GM18517 (cell line): ENCODE data around the gene COPS3.

Source experiments
- ATAC-seq: cut with Tn5 transposase; IDR thresholded peaks from one replicate; pipeline ENCODE4 v1.9.1; 2021; ENCODE audit warnings: mild to moderate bottlenecking, moderate library complexity; ENCODE audit not compliant: unreplicated experiment

COPS3 gene

GRCh38 chr17:17246879-17247278, 34.2 kb downstream of the COPS3 start:
- ATAC-seq, result no peak

- ATAC-seq, result no peak
These were observed 37.9 kb downstream of the COPS3 start for GRCh38 chr17:17243163-17243562.

DNA sequence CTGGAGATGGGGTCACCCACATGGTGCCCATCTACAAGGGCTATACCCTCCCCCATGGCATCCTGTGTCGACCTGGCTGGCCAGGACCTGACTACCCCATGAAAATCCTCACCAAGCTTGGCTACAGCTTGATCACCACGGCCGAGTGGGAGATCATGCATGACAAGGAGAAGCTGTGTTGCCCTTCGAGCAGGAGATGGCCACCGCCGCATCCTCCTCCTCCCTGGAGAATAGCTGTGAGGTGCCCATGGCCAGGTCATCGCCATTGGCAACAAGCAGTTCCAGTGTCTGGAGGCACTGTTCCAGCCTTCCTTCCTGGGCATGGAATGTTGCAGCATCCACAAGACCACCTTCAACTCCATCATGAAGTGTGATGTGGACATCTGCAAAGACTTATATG, 38.8 kb downstream of the COPS3 start:
- ATAC-seq, result no peak

DNA sequence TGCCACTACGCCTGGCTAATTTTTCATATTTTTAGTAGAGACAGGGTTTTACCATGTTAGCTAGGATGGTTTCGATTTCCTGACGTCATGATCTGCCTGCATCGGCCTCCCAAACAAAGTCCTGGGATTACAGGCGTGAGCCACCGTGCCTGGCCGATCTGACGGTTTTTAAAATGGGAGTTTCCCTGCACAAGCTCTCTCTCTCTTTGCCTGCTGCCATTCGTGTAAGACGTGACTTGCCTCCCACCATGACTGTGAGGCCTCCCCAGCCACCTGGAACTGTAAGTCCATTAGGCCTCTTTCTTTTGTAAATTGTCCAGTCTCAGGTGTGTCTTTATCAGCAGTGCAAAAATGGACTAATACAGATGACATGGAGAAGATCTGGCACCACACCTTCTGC, 39.4 kb downstream of the COPS3 start:
- no peak for ATAC-seq

GRCh38 chr17:17239832-17240231, 41.2 kb downstream of the COPS3 start:
- no peak for ATAC-seq

DNA sequence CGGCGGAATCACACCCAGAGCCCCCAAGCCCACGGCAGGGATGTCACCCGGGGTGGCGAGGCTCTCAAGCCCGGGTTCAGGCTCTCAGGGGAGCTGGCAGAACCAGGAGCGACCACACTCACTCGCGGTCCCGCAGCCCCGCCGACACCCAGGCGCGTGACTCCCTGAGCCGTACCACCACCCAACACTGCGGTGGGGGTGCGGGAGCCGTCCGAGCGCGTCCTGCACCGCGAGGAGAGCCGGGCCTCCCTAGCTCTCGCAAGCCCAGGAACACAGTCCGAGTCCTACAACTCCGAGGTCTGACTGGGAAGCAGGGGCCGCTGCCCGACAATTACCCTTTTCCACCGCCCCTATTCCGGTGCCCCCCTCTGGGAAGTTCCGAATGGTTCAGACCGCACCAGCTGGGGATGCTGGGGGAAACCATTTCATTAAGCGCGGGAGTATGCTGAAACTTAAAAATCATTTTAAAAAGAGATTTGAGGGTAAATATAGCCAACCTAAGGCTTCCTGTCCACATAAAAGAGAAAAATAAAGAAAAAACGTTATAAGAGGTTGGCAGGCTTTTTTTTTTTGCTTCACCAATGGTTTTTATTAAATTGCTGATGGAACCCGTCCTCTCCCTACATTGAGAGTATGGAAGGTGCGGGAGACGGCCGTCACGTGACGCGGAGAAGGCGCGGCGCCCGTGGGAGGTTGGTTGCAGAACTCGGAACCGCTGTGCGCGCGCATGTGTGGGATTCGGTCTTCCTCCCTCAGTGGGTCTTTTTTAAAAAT, 43.8 kb downstream of the COPS3 start, which contains the start of gene FLCN:
TSS of gene FLCN (minus strand) at position 143 of the 774 bp plus-strand sequence. CDS start 9,031 bp downstream, outside the sequence.
- peak; percentile 67 for ATAC-seq

DNA sequence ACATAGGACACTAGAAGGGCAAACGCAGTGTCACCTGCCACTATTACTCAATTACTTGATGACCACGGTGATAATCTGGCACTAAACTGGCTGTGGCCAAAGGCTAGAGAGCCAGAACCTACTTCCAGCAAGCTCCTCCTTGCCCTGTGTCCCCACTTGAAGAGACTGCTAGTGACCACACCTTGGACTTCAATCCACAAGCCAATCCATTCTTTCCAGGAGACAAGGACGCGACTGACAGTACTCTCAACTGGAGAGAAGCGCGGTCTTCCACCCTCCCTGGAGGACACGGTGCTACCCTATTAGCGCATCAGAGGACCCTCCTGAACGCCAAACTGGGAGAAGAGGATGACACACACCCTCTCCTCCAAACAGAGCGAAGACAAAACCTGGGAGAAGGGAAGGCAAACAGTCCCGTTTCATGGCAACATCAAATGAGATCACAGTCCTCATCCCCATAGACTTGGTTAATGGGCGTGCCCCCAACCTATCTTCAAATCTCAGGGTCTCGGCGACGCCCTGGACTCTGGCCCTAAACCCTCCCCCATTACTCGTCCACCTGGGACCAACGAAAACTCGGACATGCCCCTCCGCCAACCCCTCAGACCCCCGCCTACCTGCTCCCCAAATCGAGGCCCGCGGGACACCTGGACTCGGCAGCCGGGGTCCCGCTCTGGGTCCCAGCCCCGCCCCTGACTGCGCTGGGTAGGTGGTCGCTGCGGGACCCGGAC, 44.6 kb downstream of the COPS3 start:
- peak; percentile 2 for ATAC-seq

GRCh38 chr17:17235212-17236174, 45.6 kb downstream of the COPS3 start:
- no peak for ATAC-seq

- no peak for ATAC-seq
These were observed 48.8 kb downstream of the COPS3 start for GRCh38 chr17:17232303-17232621.

GRCh38 chr17:17231621-17232302, 49.3 kb downstream of the COPS3 start:
- ATAC-seq, result no peak

DNA sequence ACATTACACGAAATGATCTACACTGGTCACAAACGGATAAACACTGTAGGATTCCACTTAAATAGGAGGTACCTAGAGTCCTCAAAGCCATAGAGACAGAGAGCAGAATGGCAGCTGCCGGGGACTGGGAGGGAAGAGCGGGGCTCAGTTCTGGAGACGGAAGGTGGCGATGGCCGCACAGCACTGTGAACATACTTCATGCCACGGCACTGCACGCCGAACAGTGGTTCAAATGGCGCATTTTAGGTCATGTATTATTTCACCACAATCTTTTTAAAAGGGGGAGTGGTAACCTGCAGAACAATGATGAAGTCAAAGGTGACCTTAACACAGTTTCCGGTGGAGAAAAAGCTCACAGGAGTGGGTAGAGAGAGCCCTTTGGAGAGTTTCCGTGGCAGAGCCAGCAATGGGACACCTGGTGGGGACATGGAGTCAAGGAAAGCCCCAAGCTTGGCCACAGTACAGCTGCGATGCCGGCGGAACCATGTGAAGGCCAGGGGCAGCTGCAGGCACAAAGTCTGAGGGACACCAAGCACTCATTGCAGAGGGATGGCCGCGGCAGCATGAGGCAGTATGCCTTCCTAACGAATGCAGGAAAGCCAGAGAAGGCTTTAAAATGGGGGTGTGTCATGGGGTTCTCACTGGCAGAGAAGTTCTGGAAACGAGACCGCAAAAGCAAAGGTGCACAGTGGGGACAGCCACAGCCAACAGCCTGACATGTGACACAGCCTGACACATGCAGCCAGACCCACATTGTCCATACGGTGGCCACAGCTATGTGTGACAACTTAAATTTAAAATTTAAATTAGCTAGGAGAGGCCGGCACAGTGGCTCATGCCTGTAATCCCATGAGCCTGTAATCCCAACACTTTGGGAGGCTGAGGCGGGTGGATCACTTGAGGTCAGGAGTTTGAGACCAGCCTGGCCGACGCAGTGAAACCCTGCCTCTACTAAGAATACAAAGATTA, 51.3 kb downstream of the COPS3 start:
- ATAC-seq, result no peak

DNA sequence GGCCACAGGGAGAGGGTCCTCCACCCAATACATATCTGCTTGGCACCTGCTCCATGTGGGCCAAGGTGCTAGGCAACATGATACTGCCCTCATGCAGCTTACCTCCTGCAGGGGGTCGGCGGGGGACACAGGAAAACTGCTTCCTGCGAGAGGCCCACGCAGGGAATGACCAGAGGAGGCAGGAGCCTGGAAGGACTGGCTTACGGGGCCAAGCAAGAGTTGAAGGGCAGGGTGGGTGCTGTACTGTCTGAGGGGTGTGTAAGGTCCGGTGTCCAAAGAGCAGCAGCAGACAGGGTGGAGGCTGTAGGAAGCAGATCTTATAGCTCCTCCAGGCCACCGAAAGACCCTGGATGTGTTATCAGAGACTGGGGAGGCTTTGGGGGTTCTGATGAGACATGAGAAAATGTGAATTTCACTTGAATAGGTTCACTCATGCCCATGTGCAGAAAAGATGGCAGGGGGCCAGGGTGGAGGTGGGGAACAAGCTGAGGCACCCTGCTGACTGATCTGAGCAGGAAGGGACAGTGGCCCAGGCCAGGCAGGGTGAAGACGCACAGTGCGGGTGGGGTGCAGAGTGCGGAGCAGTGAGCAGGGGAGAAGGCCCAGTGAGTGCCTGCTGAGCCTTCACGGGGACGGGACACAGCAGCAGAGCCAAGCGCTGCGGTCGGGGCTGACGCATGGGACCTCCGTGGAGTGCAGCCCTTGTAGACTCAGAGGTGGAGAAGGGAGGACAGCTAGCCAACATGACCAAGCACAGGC, 52.3 kb downstream of the COPS3 start:
- ATAC-seq, result no peak

- ATAC-seq, result no peak
These were observed 53.2 kb downstream of the COPS3 start for GRCh38 chr17:17227608-17228520.

GRCh38 chr17:17226451-17227265, 54.4 kb downstream of the COPS3 start:
- ATAC-seq, result no peak

DNA sequence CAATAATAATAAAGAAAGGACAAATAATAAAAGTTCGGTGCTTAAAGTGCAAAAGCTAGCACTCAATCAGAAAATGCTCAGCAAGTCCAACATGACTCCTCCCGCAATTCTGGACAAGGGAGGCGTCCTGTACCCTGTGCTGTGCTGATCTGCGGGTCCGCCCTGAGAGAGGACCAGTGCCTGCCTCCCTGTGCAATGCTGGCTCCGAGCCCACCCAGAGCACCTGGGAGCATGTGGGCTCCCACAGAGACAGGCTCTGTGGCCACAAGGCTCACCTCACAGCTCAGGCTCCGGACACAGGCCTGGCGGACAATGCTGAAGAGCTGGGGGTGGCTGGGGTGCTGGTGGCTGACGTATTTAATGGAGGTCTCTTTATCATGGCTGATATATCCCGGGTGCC, 55.1 kb downstream of the COPS3 start:
- ATAC-seq, result no peak

- no peak for ATAC-seq
These were observed 56.9 kb downstream of the COPS3 start for GRCh38 chr17:17224137-17224536.

- ATAC-seq, result no peak
These were observed 57.3 kb downstream of the COPS3 start for GRCh38 chr17:17223736-17224135.
